Left ventricle myocardium inferior (tissue), 1 donor: ENCODE measurements around the gene CLCN1. TPM values are rescaled to one million over a fixed set of nuclear protein-coding genes. Genes with fewer than 3 reads are reported as not detected.
A peak's percentile ranks its signal among the peaks of the same experiment; 100 is the strongest.

ENCODE experiments used
- DNase-seq: peaks from one replicate; pipeline ENCODE4 v3.0.0-alpha.2; 2020
- H3K27ac ChIP-seq: fragments of 200-600 bp; replicated peaks from 2 replicates; pipeline ENCODE4 v1.8.0; 2021
- H3K27me3 ChIP-seq: fragments of 200-600 bp; 2 replicates; pipeline ENCODE4 v1.8.0; 2021; ENCODE audit warnings: low read depth
- H3K36me3 ChIP-seq: fragments of 200-600 bp; 2 replicates; pipeline ENCODE4 v1.8.0; 2021
- H3K4me1 ChIP-seq: fragments of 200-600 bp; 2 replicates; pipeline ENCODE4 v1.8.0; 2021
- H3K4me3 ChIP-seq: fragments of 200-600 bp; 2 replicates; pipeline ENCODE4 v1.8.0; 2021; ENCODE audit warnings: mild to moderate bottlenecking, moderate library complexity
- H3K9me3 ChIP-seq: fragments of 200-600 bp; replicated peaks from 2 replicates; pipeline ENCODE4 v1.8.0; 2021
- CTCF ChIP-seq: fragments of 200-600 bp; IDR thresholded peaks from 2 replicates; pipeline ENCODE4 v1.8.0; 2021; ENCODE audit warnings: antibody characterized with exemption, mild to moderate bottlenecking, borderline replicate concordance
- intact Hi-C: fragments of 100-400 bp; cut with micrococcal nuclease; formaldehyde crosslinking; loops from one replicate; pipeline ENCODE4 v1.11.0; 2022
- total RNA-seq: library from RNA; stranded (reverse); fragmentation: NEBNext Ultra II Directional; extraction: Animal tissue kit (Norgen Biotek cat#: 25700); gene quantifications from one replicate; pipeline ENCODE4 v1.2.1, GENCODE V29; 2021
- donor health status: DM: no; HTN: yes; CAD: no; lungs with severe emphysema.

The CLCN1 gene
- total RNA-seq, 1 donor from 2014 or later: not detected

- no peak for TF ChIP-seq CTCF
- peak overlapping the region; percentile 98 for H3K4me3 ChIP-seq
- intact Hi-C loops: no loop called here
- H3K9me3 ChIP-seq: no peaks in the 10 kb centered on the region
- H3K36me3 ChIP-seq: peaks cover 20% of the 10 kb centered on the region
- no peaks in the 10 kb centered on the region for H3K27me3 ChIP-seq
- no peak for DNase-seq
- H3K4me1 ChIP-seq: peaks cover 89% of the 10 kb centered on the region
- peak overlapping the region; percentile 99 for H3K27ac ChIP-seq
Observed at GRCh38 chr7:143382791-143383641, 67.1 kb downstream of the CLCN1 start.

DNA sequence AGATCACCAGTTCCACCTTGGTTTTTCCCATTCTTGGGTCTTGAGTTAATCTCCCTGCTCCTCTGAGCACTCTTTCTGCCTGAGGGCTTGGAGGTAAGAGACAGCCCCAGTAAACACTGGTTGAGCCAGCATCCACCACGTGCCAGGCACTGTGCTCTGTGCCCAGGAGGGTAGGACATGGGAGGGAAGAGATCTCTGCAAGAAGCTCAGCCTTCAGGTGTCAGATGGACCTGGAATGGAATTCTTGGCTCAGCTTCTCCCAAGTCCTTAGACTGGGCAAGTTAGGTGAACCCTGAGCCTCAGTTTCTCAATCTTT, 67.7 kb downstream of the CLCN1 start:
- TF ChIP-seq CTCF: no peak
- no peak for DNase-seq
- intact Hi-C loops: no loop called here
- Histone ChIP-seq H3K27ac (peak overlapping the region; percentile 99), H3K36me3 (peaks cover 25% of the 10 kb centered on the region), H3K27me3 (no peaks in the 10 kb centered on the region), H3K4me3 (peak overlapping the region; percentile 98), H3K4me1 (peaks cover 93% of the 10 kb centered on the region), H3K9me3 (no peaks in the 10 kb centered on the region)

DNA sequence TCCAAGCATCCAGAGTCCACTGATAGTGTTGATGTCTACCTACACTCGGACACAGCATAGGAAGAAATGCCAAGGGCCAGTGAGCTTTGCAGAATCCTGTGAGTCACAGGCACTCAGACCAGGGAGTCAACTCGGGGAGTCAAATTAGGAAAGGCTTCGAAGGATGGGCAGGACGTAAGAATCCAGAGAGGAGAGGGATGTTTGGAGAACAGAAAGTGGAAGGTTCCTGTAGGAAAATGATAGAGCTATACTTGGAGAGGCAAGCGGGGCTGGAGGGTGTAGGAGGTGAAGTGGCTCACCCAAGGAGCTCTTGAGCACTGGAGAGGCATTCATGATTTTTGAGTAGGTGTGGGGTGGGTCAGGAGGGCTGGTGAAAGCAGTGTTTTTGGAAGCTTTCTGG, 68.2 kb downstream of the CLCN1 start:
- H3K4me1 ChIP-seq: peaks cover 89% of the 10 kb centered on the region
- peak overlapping the region; percentile 99 for H3K27ac ChIP-seq
- DNase-seq: no peak
- H3K27me3 ChIP-seq: no peaks in the 10 kb centered on the region
- no peaks in the 10 kb centered on the region for H3K9me3 ChIP-seq
- no peak for TF ChIP-seq CTCF
- H3K4me3 ChIP-seq: peak overlapping the region; percentile 98
- peaks cover 31% of the 10 kb centered on the region for H3K36me3 ChIP-seq
- intact Hi-C loops: no loop called here

- H3K36me3 ChIP-seq: peaks cover 39% of the 10 kb centered on the region
- intact Hi-C loops: no loop called here
Observed at GRCh38 chr7:143384661-143385631, 69.0 kb downstream of the CLCN1 start.

More at GRCh38 chr7:143384661-143385631, 69.0 kb downstream of the CLCN1 start:
- no peak for DNase-seq
- Histone ChIP-seq H3K9me3 (no peaks in the 10 kb centered on the region), H3K4me3 (peak overlapping the region; percentile 98), H3K27ac (peak overlapping the region; percentile 99), H3K4me1 (peaks cover 89% of the 10 kb centered on the region), H3K27me3 (no peaks in the 10 kb centered on the region)
- TF ChIP-seq CTCF: no peak
